HepG2 (cell line): ENCODE results near the gene ZAR1L. TPM values are rescaled to one million over a fixed set of nuclear protein-coding genes. Genes with fewer than 3 reads are reported as not detected.

Experiments used
- ARNTL ChIP-seq: sonication (generic); formaldehyde crosslinking; IDR thresholded peaks from 2 replicates; pipeline ENCODE4 v1.4.0; 2020; ENCODE audit warnings: mild to moderate bottlenecking, missing genetic modification reagents
- ASH2L ChIP-seq: fragments of 300-600, 200-600 bp; sonication (generic); IDR thresholded peaks from 2 replicates; pipeline ENCODE4 v1.7.0; 2017; ENCODE audit warnings: low read depth, mild to moderate bottlenecking, moderate library complexity, mixed read lengths, low read length; ENCODE audit not compliant: insufficient read length
- GFI1 ChIP-seq: sonication (generic); formaldehyde crosslinking; IDR thresholded peaks from 2 replicates; pipeline ENCODE4 v1.5.0; 2020; ENCODE audit warnings: missing genetic modification reagents, mild to moderate bottlenecking, borderline replicate concordance
- GZF1 ChIP-seq: sonication (generic); formaldehyde crosslinking; IDR thresholded peaks from 2 replicates; pipeline ENCODE4 v1.5.1; 2020; ENCODE audit warnings: mild to moderate bottlenecking, missing genetic modification reagents
- HMG20B ChIP-seq: conservative IDR thresholded peaks from 2 replicates; pipeline ENCODE4 v1.6.1; 2016; ENCODE audit warnings: missing genetic modification reagents, missing compliant biosample characterization
- MIER3 ChIP-seq: IDR thresholded peaks from 2 replicates; pipeline ENCODE4 v1.6.1; 2016; ENCODE audit warnings: missing compliant biosample characterization, borderline replicate concordance
- REPIN1 ChIP-seq: sonication (generic); formaldehyde crosslinking; IDR thresholded peaks from 2 replicates; pipeline ENCODE4 v1.8.0; 2022; ENCODE audit warnings: missing genetic modification reagents, low read depth, mild to moderate bottlenecking, borderline replicate concordance
- SRY ChIP-seq: sonication (generic); formaldehyde crosslinking; IDR thresholded peaks from 2 replicates; pipeline ENCODE4 v1.8.0; 2022; ENCODE audit warnings: mild to moderate bottlenecking, missing genetic modification reagents
- ZBTB8A ChIP-seq: sonication (generic); formaldehyde crosslinking; IDR thresholded peaks from 2 replicates; pipeline ENCODE4 v1.4.0; 2020; ENCODE audit warnings: mild to moderate bottlenecking, low read depth, missing genetic modification reagents, borderline replicate concordance
- ZNF350 ChIP-seq: sonication (generic); formaldehyde crosslinking; IDR thresholded peaks from 2 replicates; pipeline ENCODE4 v1.4.0; 2020; ENCODE audit warnings: mild to moderate bottlenecking, low read depth, missing genetic modification reagents, borderline replicate concordance
- ZNF737 ChIP-seq: sonication (generic); formaldehyde crosslinking; IDR thresholded peaks from 2 replicates; pipeline ENCODE4 v1.5.0; 2020; ENCODE audit warnings: missing genetic modification reagents, mild to moderate bottlenecking, borderline replicate concordance
- ZNF768 ChIP-seq: sonication (generic); formaldehyde crosslinking; IDR thresholded peaks from 2 replicates; pipeline ENCODE4 v1.4.0; 2020; ENCODE audit warnings: missing genetic modification reagents
- polyA plus RNA-seq, 8 experiments: library from polyadenylated mRNA; depleted of rRNA in 3 of 8; stranded (reverse) in 7 of 8; unstranded in 1 of 8; fragments of >200 nt; fragmentation: Illumina TruSeq in 4 of 8; extraction: Trizol in 4 of 8; gene quantifications; 2 replicates each; pipeline versions ENCODE4 v1.2.1 to v1.2.3, GENCODE V29; 2011 to 2016; ENCODE audit warnings: low read depth in 4 of 8, missing spikeins in 1 of 8, mixed read lengths in 1 of 8; ENCODE audit not compliant: insufficient read depth in 1 of 8
- total RNA-seq, 5 experiments: library from RNA; depleted of rRNA; stranded (reverse); fragments of >200 nt; fragmentation: Illumina TruSeq; extraction: Trizol; gene quantifications; 2 replicates each; pipeline ENCODE4 v1.2.3, GENCODE V29; 2016; ENCODE audit warnings: low read depth in 1 of 5
- TF ChIP-seq, protein P1 (sequence below): IDR thresholded peaks from 2 replicates; pipeline ENCODE4 v1.6.1; 2012; ENCODE audit warnings: inconsistent platforms
- TF ChIP-seq, protein P2 (sequence below): sonication (generic); formaldehyde crosslinking; IDR thresholded peaks from 2 replicates; pipeline ENCODE4 v1.4.0; 2020; ENCODE audit warnings: missing genetic modification reagents, mild to moderate bottlenecking, borderline replicate concordance
- TF ChIP-seq, protein P3 (sequence below): sonication (generic); formaldehyde crosslinking; IDR thresholded peaks from 2 replicates; pipeline ENCODE4 v1.8.0; 2022; ENCODE audit warnings: mild to moderate bottlenecking, missing genetic modification reagents, moderate library complexity
- TF ChIP-seq, protein P4 (sequence below): sonication (generic); formaldehyde crosslinking; IDR thresholded peaks from 2 replicates; pipeline ENCODE4 v1.4.0; 2020; ENCODE audit warnings: missing genetic modification reagents, mild to moderate bottlenecking, borderline replicate concordance
- TF ChIP-seq, protein P5 (sequence below): IDR thresholded peaks from 2 replicates; pipeline ENCODE4 v1.6.1; 2018; ENCODE audit warnings: missing genetic modification reagents
- TF ChIP-seq, protein P6 (sequence below): sonication (generic); formaldehyde crosslinking; IDR thresholded peaks from 2 replicates; pipeline ENCODE4 v1.5.0; 2020; ENCODE audit warnings: mild to moderate bottlenecking, missing genetic modification reagents, moderate library complexity
- TF ChIP-seq, protein P7 (sequence below): sonication (generic); formaldehyde crosslinking; IDR thresholded peaks from 2 replicates; pipeline ENCODE4 v1.8.1; 2023; ENCODE audit warnings: missing genetic modification reagents, mild to moderate bottlenecking, borderline replicate concordance

Gene ZAR1L
- total and polyA plus RNA-seq, 2 of the 13 experiments (the other 11 are each of a cell fraction or from before 2014, with no cell fraction given), result 0.09 TPM; not detected in 1

DNA sequence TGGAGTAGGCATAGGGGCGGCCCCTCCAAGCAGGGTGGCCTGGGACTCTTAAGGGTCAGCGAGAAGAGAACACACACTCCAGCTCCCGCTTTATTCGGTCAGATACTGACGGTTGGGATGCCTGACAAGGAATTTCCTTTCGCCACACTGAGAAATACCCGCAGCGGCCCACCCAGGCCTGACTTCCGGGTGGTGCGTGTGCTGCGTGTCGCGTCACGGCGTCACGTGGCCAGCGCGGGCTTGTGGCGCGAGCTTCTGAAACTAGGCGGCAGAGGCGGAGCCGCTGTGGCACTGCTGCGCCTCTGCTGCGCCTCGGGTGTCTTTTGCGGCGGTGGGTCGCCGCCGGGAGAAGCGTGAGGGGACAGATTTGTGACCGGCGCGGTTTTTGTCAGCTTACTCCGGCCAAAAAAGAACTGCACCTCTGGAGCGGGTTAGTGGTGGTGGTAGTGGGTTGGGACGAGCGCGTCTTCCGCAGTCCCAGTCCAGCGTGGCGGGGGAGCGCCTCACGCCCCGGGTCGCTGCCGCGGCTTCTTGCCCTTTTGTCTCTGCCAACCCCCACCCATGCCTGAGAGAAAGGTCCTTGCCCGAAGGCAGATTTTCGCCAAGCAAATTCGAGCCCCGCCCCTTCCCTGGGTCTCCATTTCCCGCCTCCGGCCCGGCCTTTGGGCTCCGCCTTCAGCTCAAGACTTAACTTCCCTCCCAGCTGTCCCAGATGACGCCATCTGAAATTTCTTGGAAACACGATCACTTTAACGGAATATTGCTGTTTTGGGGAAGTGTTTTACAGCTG is at the start of gene ZAR1L, which contains the start of gene BRCA2 (continued):
- TF ChIP-seq, protein P1, sequence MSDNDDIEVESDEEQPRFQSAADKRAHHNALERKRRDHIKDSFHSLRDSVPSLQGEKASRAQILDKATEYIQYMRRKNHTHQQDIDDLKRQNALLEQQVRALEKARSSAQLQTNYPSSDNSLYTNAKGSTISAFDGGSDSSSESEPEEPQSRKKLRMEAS, result peak; percentile 91
- TF ChIP-seq ARNTL (CRISPR knock-in tag) (peak; percentile 77), GZF1 (CRISPR knock-in tag) (no peak), GFI1 (0 out of 2 replicates have a peak, but pooled peaks have one; percentile 23), ZNF737 (CRISPR knock-in tag) (no peak; the same call in 1 of the 2 replicates), ZNF768 (CRISPR knock-in tag) (peak; percentile 36; the same call in 1 of the 2 replicates), ZNF350 (CRISPR knock-in tag) (peak; percentile 29; the same call in 1 of the 2 replicates), MIER3 (CRISPR knock-in tag) (peak; percentile 38; the same call in 1 of the 2 replicates), REPIN1 (CRISPR knock-in tag) (peak; percentile 58; the same call in 1 of the 2 replicates), HMG20B (CRISPR knock-in tag) (no peak), ZBTB8A (no peak), SRY (no peak; the same call in 1 of the 2 replicates), ASH2L (peak; percentile 61)
- TF ChIP-seq, protein P2, sequence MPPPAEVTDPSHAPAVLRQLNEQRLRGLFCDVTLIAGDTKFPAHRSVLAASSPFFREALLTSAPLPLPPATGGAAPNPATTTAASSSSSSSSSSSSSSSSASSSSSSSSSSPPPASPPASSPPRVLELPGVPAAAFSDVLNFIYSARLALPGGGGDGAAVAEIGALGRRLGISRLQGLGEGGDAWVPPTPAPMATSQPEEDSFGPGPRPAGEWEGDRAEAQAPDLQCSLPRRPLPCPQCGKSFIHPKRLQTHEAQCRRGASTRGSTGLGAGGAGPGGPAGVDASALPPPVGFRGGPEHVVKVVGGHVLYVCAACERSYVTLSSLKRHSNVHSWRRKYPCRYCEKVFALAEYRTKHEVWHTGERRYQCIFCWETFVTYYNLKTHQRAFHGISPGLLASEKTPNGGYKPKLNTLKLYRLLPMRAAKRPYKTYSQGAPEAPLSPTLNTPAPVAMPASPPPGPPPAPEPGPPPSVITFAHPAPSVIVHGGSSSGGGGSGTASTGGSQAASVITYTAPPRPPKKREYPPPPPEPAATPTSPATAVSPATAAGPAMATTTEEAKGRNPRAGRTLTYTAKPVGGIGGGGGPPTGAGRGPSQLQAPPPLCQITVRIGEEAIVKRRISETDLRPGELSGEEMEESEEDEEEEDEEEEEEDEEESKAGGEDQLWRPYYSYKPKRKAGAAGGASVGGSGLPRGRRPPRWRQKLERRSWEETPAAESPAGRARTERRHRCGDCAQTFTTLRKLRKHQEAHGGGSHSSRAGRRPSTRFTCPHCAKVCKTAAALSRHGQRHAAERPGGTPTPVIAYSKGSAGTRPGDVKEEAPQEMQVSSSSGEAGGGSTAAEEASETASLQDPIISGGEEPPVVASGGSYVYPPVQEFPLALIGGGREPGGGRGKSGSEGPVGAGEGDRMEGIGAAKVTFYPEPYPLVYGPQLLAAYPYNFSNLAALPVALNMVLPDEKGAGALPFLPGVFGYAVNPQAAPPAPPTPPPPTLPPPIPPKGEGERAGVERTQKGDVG (CRISPR knock-in tag), result no peak
- TF ChIP-seq, protein P3, sequence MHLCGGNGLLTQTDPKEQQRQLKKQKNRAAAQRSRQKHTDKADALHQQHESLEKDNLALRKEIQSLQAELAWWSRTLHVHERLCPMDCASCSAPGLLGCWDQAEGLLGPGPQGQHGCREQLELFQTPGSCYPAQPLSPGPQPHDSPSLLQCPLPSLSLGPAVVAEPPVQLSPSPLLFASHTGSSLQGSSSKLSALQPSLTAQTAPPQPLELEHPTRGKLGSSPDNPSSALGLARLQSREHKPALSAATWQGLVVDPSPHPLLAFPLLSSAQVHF (CRISPR knock-in tag), result no peak
- TF ChIP-seq, protein P4, sequence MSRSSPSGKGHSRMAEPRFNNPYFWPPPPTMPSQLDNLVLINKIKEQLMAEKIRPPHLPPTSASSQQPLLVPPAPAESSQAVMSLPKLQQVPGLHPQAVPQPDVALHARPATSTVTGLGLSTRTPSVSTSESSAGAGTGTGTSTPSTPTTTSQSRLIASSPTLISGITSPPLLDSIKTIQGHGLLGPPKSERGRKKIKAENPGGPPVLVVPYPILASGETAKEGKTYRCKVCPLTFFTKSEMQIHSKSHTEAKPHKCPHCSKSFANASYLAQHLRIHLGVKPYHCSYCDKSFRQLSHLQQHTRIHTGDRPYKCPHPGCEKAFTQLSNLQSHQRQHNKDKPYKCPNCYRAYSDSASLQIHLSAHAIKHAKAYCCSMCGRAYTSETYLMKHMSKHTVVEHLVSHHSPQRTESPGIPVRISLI (CRISPR knock-in tag), result no peak
- TF ChIP-seq, protein P5, sequence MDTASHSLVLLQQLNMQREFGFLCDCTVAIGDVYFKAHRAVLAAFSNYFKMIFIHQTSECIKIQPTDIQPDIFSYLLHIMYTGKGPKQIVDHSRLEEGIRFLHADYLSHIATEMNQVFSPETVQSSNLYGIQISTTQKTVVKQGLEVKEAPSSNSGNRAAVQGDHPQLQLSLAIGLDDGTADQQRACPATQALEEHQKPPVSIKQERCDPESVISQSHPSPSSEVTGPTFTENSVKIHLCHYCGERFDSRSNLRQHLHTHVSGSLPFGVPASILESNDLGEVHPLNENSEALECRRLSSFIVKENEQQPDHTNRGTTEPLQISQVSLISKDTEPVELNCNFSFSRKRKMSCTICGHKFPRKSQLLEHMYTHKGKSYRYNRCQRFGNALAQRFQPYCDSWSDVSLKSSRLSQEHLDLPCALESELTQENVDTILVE, result no peak
- TF ChIP-seq, protein P6, sequence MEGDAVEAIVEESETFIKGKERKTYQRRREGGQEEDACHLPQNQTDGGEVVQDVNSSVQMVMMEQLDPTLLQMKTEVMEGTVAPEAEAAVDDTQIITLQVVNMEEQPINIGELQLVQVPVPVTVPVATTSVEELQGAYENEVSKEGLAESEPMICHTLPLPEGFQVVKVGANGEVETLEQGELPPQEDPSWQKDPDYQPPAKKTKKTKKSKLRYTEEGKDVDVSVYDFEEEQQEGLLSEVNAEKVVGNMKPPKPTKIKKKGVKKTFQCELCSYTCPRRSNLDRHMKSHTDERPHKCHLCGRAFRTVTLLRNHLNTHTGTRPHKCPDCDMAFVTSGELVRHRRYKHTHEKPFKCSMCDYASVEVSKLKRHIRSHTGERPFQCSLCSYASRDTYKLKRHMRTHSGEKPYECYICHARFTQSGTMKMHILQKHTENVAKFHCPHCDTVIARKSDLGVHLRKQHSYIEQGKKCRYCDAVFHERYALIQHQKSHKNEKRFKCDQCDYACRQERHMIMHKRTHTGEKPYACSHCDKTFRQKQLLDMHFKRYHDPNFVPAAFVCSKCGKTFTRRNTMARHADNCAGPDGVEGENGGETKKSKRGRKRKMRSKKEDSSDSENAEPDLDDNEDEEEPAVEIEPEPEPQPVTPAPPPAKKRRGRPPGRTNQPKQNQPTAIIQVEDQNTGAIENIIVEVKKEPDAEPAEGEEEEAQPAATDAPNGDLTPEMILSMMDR (CRISPR knock-in tag), result no peak; the same call in 1 of the 2 replicates
- TF ChIP-seq, protein P7, sequence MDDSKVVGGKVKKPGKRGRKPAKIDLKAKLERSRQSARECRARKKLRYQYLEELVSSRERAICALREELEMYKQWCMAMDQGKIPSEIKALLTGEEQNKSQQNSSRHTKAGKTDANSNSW (CRISPR knock-in tag), result no peak; the same call in 1 of the 2 replicates
